WTC11 (cell line): ENCODE data around the gene HDAC10. TPM values are rescaled to one million over a fixed set of nuclear protein-coding genes. Genes with fewer than 3 reads are reported as not detected.

Experiments used
- ATAC-seq: fragments of 200-7000 bp; cut with Tn5 transposase; 2 replicates; pipeline ENCODE4 v1.10.0; 2021; ENCODE audit warnings: mild to moderate bottlenecking, moderate library complexity
- CTCF ChIA-PET: fragments of 300-600 bp; sonication (Branson Sonifier 250); formaldehyde crosslinking; loops from one replicate; lab custom pipeline; 2021; ENCODE audit warnings: antibody characterized with exemption; lab: Charles Lee
- POLR2A ChIA-PET: fragments of 350-600 bp; sonication (Branson Sonifier 250); formaldehyde crosslinking; loops from one replicate; lab custom pipeline; 2021; ENCODE audit warnings: antibody characterized with exemption; lab: Charles Lee
- DNase-seq: peaks from one replicate; pipeline ENCODE4 v3.0.0; 2021; ENCODE audit warnings: low spot score
- H3K27ac Mint-ChIP-seq: 2 replicates; pipeline ENCODE4 v1.8.0; 2021; ENCODE audit warnings: mixed read lengths
- H3K27me3 Mint-ChIP-seq: 2 replicates; pipeline ENCODE4 v1.8.0; 2021; ENCODE audit warnings: low read depth, mild to moderate bottlenecking, moderate library complexity, mixed read lengths
- H3K36me3 Mint-ChIP-seq: 2 replicates; pipeline ENCODE4 v1.8.0; 2021; ENCODE audit warnings: mixed read lengths
- H3K4me1 Mint-ChIP-seq: 2 replicates; pipeline ENCODE4 v1.8.0; 2022; ENCODE audit warnings: mixed read lengths
- H3K4me3 Mint-ChIP-seq: 2 replicates; pipeline ENCODE4 v1.8.0; 2021; ENCODE audit warnings: mild to moderate bottlenecking, moderate library complexity, mixed read lengths
- H3K9me3 Mint-ChIP-seq: 2 replicates; pipeline ENCODE4 v1.8.0; 2021; ENCODE audit warnings: mixed read lengths
- ATF1 ChIP-seq: sonication (generic); formaldehyde crosslinking; IDR thresholded peaks from 2 replicates; pipeline ENCODE4 v1.8.1; 2023; ENCODE audit warnings: mild to moderate bottlenecking, moderate library complexity, missing genetic modification reagents
- ATF2 ChIP-seq: sonication (generic); formaldehyde crosslinking; IDR thresholded peaks from 2 replicates; pipeline ENCODE4 v1.8.1; 2022; ENCODE audit warnings: low read depth, missing genetic modification reagents, borderline replicate concordance
- CREB1 ChIP-seq: sonication (generic); formaldehyde crosslinking; IDR thresholded peaks from 2 replicates; pipeline ENCODE4 v1.8.0; 2023; ENCODE audit warnings: mild to moderate bottlenecking, missing genetic modification reagents
- EMX1 ChIP-seq: fragments of 250-450 bp; sonication (Bioruptor Pico); IDR thresholded peaks from 2 replicates; pipeline ENCODE4 v1.8.0; 2021; ENCODE audit warnings: mild to moderate bottlenecking
- MYBL2 ChIP-seq: sonication (generic); formaldehyde crosslinking; IDR thresholded peaks from 2 replicates; pipeline ENCODE4 v1.8.1; 2023; ENCODE audit warnings: mild to moderate bottlenecking, moderate library complexity, missing genetic modification reagents
- PRDM15 ChIP-seq: sonication (generic); formaldehyde crosslinking; IDR thresholded peaks from 2 replicates; pipeline ENCODE4 v1.8.0; 2022; ENCODE audit warnings: missing genetic modification reagents
- ZNF121 ChIP-seq: sonication (generic); formaldehyde crosslinking; IDR thresholded peaks from 2 replicates; pipeline ENCODE4 v1.8.0; 2023; ENCODE audit warnings: missing genetic modification reagents
- ZNF416 ChIP-seq: fragments of 250-450 bp; sonication (Bioruptor Pico); IDR thresholded peaks from 2 replicates; pipeline ENCODE4 v1.9.0; 2021; ENCODE audit warnings: mild to moderate bottlenecking, inconsistent platforms
- total RNA-seq: library from RNA; stranded (reverse); gene quantifications from 3 replicates; pipeline ENCODE4 v1.2.3, GENCODE V29; 2021
- TF ChIP-seq, protein P1 (sequence below): sonication (generic); formaldehyde crosslinking; IDR thresholded peaks from 2 replicates; pipeline ENCODE4 v1.8.1; 2022; ENCODE audit warnings: mild to moderate bottlenecking, moderate library complexity, missing genetic modification reagents
- TF ChIP-seq, protein P2 (sequence below): sonication (generic); formaldehyde crosslinking; IDR thresholded peaks from 2 replicates; pipeline ENCODE4 v1.8.1; 2023; ENCODE audit warnings: mild to moderate bottlenecking, missing genetic modification reagents, borderline replicate concordance
- TF ChIP-seq, protein P3 (sequence below): fragments of 250-450 bp; sonication (Bioruptor Pico); IDR thresholded peaks from 2 replicates; pipeline ENCODE4 v1.9.0; 2021; ENCODE audit warnings: mild to moderate bottlenecking
- TF ChIP-seq, protein P4 (sequence below): sonication (generic); formaldehyde crosslinking; IDR thresholded peaks from 2 replicates; pipeline ENCODE4 v1.8.0; 2023; ENCODE audit warnings: missing genetic modification reagents, mild to moderate bottlenecking, borderline replicate concordance

Gene HDAC10
- total RNA-seq, 1 experiment from 2014 or later: 40.9 TPM

- Mint-ChIP-seq H3K4me3 (no peak overlapping the region), H3K27ac (no peak overlapping the region), H3K27me3 (no peaks in the 10 kb centered on the region), H3K9me3 (no peaks in the 10 kb centered on the region), H3K4me1 (no peaks in the 10 kb centered on the region), H3K36me3 (peaks cover 5% of the 10 kb centered on the region; the same call in 1 of the 2 replicates)
- POLR2A ChIA-PET: no interaction called here
- DNase-seq (no peak), ATAC-seq (no peak)
- TF ChIP-seq, protein P1, sequence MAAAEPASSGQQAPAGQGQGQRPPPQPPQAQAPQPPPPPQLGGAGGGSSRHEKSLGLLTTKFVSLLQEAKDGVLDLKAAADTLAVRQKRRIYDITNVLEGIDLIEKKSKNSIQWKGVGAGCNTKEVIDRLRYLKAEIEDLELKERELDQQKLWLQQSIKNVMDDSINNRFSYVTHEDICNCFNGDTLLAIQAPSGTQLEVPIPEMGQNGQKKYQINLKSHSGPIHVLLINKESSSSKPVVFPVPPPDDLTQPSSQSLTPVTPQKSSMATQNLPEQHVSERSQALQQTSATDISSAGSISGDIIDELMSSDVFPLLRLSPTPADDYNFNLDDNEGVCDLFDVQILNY (CRISPR knock-in tag): no peak
- TF ChIP-seq PRDM15 (CRISPR knock-in tag) (no peak), ATF2 (CRISPR knock-in tag) (no peak), CREB1 (CRISPR knock-in tag) (no peak), EMX1 (no peak), MYBL2 (CRISPR knock-in tag) (no peak), ZNF121 (CRISPR knock-in tag) (no peak), ZNF416 (CRISPR knock-in tag) (no peak), ATF1 (CRISPR knock-in tag) (no peak)
- TF ChIP-seq, protein P2, sequence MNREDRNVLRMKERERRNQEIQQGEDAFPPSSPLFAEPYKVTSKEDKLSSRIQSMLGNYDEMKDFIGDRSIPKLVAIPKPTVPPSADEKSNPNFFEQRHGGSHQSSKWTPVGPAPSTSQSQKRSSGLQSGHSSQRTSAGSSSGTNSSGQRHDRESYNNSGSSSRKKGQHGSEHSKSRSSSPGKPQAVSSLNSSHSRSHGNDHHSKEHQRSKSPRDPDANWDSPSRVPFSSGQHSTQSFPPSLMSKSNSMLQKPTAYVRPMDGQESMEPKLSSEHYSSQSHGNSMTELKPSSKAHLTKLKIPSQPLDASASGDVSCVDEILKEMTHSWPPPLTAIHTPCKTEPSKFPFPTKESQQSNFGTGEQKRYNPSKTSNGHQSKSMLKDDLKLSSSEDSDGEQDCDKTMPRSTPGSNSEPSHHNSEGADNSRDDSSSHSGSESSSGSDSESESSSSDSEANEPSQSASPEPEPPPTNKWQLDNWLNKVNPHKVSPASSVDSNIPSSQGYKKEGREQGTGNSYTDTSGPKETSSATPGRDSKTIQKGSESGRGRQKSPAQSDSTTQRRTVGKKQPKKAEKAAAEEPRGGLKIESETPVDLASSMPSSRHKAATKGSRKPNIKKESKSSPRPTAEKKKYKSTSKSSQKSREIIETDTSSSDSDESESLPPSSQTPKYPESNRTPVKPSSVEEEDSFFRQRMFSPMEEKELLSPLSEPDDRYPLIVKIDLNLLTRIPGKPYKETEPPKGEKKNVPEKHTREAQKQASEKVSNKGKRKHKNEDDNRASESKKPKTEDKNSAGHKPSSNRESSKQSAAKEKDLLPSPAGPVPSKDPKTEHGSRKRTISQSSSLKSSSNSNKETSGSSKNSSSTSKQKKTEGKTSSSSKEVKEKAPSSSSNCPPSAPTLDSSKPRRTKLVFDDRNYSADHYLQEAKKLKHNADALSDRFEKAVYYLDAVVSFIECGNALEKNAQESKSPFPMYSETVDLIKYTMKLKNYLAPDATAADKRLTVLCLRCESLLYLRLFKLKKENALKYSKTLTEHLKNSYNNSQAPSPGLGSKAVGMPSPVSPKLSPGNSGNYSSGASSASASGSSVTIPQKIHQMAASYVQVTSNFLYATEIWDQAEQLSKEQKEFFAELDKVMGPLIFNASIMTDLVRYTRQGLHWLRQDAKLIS: no peak
- TF ChIP-seq, protein P3, sequence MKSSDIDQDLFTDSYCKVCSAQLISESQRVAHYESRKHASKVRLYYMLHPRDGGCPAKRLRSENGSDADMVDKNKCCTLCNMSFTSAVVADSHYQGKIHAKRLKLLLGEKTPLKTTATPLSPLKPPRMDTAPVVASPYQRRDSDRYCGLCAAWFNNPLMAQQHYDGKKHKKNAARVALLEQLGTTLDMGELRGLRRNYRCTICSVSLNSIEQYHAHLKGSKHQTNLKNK: no peak
- TF ChIP-seq, protein P4, sequence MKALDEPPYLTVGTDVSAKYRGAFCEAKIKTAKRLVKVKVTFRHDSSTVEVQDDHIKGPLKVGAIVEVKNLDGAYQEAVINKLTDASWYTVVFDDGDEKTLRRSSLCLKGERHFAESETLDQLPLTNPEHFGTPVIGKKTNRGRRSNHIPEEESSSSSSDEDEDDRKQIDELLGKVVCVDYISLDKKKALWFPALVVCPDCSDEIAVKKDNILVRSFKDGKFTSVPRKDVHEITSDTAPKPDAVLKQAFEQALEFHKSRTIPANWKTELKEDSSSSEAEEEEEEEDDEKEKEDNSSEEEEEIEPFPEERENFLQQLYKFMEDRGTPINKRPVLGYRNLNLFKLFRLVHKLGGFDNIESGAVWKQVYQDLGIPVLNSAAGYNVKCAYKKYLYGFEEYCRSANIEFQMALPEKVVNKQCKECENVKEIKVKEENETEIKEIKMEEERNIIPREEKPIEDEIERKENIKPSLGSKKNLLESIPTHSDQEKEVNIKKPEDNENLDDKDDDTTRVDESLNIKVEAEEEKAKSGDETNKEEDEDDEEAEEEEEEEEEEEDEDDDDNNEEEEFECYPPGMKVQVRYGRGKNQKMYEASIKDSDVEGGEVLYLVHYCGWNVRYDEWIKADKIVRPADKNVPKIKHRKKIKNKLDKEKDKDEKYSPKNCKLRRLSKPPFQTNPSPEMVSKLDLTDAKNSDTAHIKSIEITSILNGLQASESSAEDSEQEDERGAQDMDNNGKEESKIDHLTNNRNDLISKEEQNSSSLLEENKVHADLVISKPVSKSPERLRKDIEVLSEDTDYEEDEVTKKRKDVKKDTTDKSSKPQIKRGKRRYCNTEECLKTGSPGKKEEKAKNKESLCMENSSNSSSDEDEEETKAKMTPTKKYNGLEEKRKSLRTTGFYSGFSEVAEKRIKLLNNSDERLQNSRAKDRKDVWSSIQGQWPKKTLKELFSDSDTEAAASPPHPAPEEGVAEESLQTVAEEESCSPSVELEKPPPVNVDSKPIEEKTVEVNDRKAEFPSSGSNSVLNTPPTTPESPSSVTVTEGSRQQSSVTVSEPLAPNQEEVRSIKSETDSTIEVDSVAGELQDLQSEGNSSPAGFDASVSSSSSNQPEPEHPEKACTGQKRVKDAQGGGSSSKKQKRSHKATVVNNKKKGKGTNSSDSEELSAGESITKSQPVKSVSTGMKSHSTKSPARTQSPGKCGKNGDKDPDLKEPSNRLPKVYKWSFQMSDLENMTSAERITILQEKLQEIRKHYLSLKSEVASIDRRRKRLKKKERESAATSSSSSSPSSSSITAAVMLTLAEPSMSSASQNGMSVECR: no peak
- TF ChIP-seq, all 79 proteins: peak for 0
- CTCF ChIA-PET: no interaction called here
Observed at GRCh38 chr22:50286701-50287318, 35.7 kb upstream of the HDAC10 start.
